ENCODE measurements around the gene NADK2.

DNA sequence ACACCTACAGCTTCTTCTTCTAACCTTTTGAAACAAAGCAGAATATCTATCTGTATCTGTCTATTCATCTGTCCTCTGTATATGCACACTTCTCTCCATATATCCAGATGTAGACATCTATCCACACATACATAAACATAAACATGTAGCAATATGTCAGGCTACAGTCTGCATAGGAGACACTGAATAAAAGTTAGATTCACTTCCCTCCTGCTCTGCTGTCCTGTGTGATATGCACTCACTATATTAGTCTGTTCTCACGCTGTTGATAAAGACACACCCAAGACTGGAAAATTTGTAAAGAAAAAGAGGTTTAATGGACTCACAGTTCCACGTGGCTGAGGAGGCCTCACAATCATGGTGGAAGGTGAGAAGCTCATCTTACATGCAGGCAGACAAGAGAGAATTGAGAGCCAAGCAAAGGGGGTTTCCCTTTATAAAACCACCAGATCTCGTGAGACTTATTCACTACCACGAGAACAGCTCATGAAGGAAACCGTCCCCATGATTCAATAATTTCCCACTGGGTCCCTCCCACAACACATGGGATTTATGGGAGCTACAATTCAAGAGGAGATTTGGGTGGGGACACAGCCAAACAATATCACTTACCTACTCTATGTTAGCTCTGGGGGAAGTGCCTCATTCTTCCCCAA is 35.9 kb upstream of the NADK2 start:
- no peak for TF ChIP-seq EP300 (IDR thresholded peaks at IDR 0.05)
- TF ChIP-seq, protein P1, sequence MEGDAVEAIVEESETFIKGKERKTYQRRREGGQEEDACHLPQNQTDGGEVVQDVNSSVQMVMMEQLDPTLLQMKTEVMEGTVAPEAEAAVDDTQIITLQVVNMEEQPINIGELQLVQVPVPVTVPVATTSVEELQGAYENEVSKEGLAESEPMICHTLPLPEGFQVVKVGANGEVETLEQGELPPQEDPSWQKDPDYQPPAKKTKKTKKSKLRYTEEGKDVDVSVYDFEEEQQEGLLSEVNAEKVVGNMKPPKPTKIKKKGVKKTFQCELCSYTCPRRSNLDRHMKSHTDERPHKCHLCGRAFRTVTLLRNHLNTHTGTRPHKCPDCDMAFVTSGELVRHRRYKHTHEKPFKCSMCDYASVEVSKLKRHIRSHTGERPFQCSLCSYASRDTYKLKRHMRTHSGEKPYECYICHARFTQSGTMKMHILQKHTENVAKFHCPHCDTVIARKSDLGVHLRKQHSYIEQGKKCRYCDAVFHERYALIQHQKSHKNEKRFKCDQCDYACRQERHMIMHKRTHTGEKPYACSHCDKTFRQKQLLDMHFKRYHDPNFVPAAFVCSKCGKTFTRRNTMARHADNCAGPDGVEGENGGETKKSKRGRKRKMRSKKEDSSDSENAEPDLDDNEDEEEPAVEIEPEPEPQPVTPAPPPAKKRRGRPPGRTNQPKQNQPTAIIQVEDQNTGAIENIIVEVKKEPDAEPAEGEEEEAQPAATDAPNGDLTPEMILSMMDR (IDR thresholded peaks at IDR 0.05), result no peak

All from ovary (tissue), 3 donors.